GM18508 (cell line): Measurements from ENCODE around the gene F2.
"Not testable (repeated sequence)": the region's sequence is repeated elsewhere in the genome, so short reads cannot be mapped to it uniquely, and the experiment has no call there.

Source experiments
- ATAC-seq: cut with Tn5 transposase; IDR thresholded peaks from one replicate; pipeline ENCODE4 v1.9.1; 2021; ENCODE audit warnings: moderate number of reproducible peaks; ENCODE audit not compliant: insufficient read depth, unreplicated experiment

The F2 gene

DNA sequence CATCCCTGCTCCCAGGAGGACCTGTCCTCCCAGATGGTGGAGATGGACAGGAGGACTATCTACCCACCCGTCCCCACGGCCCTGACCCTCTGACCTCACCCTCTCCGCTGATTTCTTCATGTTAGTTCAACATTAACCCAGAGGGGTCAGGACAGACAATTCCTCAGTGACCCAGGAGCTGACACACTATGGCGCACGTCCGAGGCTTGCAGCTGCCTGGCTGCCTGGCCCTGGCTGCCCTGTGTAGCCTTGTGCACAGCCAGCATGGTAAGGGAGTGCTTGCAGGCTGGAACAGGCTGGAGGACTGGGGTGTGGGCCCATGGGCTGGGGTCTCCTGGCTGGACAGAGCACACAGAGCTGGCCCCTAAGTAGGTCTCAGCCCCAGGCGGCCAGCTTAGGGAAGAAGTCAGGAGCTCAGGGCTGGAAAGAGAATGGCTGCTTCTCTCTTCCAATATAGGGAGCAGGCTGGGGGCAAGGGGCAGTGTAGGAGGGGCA is at the start of gene F2:
TSS of gene F2 (plus strand) at position 166 of the 495 bp plus-strand sequence. CDS start at position 189, 23 bp downstream.
- ATAC-seq: no peak

DNA sequence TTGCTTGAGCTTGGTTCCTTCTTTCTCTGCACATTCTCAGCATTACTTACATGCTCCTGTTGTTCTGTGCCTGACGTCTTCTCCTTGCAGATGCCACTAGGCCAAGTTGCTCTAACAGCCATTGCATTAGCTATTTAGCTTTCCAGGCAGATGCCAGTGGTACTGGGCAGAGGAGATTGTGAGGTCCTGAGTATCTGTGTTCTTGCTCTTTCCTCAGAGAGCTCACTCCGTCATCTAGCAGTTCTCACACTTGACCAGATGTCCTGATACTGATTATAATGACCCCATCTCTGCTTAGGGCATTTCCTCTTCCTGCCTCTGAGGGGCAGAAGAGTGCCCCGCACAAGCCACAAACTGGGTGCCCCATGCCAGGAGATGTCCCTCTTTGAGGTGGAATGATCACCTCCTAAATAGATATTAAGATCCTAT is 49.3 kb upstream of the F2 start:
- no peak for ATAC-seq

DNA sequence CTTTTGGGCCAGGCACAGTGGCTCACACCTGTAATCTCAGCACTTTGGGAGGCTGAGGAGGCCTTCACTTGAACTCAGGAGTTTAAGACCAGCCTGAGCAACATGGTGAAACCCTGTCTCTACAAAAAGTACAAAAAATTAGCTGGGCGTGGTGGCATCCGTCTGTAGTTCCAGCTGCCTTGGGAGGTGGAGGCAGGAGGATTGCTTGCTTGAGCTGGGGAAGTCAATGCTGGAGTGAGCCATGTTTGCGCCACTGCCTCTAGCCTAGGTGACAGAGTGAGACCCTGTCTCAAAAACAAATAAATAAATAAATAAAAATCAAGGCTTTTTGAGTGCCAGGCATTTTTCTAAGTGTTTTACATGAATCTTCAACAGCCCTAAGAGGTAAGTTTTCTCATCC is 48.5 kb upstream of the F2 start:
- not testable (repeated sequence) for ATAC-seq

DNA sequence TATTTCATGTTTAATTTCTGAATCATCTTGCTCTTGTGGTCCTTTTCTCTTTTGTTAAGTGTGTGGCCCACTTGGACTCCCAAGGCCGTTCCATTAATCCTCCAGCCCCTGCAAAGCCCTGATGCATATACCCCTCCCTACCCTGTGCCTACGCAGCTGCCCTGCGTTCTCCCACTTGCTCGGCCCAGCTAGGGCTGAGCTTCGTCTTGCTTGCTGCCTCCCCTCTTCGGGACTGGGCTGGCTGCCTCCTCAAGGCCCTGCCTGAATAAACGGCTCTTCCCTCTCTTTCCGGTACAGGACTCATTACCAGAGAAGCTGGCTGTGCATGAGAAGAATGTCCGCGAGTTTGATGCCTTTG is 47.1 kb upstream of the F2 start:
- no peak for ATAC-seq

DNA sequence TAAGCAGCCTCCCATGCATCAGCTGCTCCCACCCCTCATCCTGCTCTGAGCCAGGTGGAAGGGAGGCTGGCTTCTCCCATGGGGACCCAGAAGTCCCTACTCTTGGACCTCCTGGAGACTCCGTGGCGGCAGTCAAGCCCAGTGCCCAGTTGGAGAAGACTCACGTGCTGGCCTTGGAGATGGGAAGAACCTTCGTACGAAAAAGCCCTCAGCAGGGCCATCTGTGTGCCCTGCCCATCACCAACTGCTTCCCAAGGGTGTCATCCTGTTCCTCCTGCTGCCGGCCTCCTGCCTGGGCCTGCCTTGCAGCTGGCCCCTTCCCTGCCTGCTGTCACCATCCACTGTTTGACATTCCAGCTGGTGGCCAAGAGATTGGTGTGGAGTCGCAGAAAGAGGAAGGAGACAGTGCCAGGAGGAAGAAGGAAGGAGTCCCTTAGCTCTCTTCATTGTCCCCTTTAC is 46.6 kb upstream of the F2 start:
- no peak for ATAC-seq

DNA sequence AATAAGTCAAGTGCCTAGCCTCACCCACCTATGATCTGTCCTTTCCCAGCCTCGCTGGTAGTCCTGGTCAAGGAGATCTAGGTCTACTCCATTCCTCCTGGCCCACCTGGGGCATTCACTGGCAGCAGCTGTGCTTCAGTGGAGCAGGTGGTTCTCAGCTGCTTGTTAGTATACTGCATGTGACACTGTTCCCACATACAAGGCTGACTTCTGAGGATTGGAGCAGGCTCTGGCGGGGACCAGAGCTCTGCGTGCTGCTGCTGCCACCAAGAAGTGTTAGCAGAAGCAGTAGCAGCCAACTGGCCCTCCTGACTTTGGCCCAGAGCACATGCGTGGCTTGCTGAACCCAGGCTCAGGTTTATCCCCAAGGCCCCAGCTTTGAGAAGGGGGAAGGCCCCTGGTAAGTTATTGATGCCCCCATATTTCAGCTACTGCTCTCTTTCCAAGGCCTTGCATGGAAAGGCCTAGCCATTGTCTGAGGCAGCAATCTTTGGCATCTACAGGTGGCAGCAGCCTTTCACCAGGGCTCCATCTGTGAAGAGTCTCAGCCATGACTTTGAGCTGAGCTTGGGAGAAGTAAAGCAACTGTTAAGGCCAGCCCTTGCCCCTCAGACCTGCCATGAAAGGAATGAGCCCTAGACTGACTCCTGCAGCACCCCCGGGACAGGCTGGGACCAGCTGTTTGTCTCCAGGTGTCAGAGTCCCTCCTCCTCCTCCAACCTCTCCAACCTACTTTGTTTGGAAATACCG is 45.1 kb upstream of the F2 start:
- no peak for ATAC-seq

DNA sequence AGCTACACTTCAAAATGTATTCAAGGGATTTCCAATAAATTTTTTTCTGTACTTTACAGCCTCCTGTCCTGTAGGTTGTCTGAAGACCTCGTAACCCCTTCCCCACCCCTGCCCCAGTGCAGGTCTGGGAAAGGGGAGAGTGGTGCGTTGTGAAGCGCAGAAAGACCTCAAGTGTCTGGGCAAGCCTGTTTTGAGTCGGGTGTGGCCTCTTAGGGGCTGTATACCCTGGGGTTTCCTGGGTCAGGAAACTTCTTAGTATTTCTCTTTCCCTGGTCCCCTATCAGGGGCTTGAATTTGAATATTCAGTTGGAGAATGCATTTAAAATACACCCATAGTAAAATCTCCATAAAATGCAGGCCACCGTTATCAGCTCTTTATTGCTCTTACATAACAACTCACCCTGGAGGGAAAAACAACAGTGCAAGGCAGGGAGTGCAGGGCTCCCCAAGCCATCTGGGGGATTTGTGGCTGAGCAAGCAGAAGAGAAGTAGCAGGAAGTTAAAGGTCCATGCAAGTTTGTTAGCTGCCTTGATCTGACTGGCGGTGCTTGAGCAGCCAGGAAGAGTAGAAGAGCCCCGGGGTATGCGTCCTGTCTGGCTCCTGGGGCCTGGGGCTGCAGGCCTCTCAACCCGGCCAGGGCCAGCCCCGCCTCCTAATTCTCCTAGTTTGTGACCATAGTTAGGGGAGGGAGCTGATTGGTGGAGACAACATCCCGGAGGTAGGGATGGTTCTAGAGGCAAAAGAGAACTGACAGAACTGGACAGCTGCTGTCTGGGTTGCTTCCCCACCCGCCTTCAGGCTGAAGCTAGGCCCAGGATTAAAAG is 44.3 kb upstream of the F2 start:
- no peak for ATAC-seq

DNA sequence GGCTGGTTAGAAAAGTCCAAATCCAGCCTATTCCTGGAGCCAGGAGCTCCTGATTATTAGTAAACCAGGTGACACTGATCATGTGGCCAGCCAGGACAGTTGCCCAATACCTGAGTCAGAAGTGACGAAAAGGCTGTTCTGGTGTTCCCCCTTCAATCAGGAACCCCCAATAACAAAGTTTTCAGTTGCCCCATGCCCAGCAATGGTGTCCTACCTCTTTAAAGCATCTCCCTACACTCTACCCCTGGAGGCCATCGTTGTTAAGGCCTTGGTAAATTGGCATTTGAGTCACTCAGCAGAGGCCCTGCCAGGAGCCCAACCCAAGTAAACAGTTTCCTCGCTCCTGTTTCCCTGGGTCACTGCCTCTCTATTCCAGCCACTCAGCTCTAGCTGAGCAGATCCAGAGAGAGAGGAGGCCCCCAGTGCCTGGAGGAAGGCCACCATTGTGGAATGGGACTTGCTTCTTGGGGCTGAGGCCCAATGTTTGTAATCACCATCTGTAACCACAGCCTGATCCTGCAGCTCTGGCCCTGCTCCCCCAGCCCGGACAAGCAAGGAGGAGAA is 43.6 kb upstream of the F2 start:
- no peak for ATAC-seq

DNA sequence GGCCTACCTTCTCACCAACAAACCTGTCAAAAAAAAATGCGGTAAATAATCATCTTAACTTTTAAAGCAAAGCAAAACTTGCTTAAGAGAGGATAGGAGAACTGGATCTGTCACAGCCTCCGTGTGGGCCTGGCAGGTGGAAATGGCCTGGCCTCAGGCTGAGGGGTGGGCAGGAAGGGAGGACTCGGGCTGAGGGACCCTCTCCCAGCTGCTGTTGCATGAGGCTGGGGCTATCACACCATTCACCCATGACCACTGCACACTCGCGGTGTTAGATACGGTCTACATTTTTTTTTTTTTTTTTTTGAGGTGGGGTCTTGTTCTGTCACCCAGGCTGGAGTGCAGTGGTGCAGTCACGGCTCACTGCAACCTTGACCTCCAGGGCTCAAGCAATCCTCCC is 43.1 kb upstream of the F2 start:
- no peak for ATAC-seq

DNA sequence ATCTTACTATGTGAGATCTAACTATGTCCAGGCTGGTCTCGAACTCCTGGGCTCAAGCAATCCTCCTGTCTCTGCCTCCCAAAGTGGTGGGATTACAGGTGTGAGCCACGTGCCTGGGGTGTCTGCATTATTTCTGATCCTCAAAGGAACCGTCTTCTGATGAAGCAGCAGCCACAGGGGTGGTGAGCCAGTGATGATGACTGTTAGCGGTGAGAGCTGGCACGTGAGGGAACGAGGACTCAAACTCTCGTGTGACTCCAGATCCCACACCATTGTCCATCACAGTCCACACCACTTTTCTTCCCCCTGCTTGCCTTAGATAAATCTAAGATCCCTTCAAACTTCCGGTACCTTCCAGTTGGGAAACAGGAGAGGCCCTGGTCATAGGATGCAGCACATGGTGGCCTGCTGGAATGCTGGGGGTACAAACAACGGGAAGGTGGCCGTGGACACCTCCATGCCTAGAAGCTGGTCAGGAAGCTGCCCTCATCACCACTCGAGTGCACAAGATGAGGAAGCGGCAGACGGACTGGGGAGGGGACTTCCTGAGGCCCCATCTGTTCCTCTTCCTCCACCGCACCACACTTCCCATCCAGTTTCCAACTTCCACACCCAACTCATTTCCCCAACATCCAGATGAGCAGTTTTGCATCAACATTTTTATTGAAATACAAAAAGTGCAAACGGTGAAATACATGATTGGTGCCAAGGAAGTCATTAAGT is 42.4 kb upstream of the F2 start:
- no peak for ATAC-seq

DNA sequence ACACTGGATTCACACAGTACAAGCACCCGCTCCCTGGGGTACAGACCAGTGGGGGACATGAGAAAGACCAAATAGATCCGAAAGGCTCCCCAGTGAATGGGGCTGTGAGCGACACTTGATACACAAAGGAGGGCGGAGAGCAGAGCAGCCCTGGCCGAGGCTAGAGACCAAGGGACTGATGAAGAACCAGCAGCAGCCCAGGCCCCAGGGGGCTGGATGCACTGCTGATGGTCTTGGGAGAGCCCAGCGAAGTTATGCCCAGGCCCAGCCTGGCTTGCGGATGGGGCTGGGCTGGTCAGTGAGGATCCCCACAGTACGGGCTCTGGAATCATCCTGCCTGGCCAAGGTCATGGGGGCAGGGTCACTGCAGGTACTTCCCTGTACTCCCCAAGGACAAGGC is 41.8 kb upstream of the F2 start:
- ATAC-seq: no peak

DNA sequence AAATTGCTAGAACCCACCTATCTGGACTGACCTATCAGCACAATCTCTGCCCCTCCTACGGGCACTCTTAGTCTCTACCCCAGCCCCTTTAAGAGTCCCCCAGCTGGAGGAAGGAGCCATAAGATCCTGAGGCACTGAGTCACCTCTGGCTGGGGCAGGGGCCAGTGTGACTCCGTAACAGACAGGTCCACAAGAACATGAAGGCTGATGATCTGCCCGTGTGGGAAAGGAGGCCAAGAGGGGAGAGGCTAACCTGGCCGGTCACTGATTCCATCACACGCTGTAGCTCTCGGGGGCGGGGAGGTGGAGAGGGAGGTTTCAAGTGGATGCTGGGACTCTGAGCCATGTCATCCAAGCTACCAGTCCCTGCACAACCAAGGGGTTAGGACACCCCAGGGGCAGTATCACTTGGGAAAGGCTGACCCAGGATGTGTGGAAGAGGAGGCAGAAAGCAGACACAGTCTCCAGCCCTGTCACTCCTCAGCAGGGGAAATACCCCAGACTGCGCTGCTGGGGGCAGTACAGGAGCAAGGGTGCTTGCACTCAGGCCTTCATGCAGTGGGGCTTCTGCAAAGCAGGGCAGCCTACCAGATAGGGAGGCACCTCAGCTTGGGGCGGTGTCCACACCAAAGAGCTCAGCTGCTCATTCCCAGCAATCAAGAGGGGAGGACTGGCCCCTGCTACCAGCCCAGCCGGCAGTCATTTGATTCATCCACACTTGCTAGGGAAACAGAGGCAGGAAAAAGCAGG is 40.8 kb upstream of the F2 start:
- no peak for ATAC-seq

DNA sequence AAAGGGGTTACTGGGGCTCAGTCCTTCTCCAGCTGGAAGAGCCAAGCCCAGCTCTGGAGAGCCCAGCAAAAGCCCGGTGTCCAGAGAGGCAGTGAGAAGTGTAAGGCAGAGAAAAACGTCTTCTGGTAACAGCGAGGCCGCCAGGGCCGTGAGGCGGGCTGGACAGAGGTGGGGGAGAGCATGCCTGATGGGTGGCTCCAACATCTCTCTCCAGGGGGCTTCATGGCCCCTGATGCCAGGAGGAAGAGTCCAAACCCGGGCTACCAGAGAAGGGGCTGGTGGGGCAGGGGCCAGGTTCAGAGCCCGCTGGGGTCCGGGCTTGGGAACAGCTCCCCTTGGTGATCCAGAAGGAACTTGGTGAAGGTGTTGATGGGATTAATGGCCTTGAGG is 40.3 kb upstream of the F2 start:
- no peak for ATAC-seq

DNA sequence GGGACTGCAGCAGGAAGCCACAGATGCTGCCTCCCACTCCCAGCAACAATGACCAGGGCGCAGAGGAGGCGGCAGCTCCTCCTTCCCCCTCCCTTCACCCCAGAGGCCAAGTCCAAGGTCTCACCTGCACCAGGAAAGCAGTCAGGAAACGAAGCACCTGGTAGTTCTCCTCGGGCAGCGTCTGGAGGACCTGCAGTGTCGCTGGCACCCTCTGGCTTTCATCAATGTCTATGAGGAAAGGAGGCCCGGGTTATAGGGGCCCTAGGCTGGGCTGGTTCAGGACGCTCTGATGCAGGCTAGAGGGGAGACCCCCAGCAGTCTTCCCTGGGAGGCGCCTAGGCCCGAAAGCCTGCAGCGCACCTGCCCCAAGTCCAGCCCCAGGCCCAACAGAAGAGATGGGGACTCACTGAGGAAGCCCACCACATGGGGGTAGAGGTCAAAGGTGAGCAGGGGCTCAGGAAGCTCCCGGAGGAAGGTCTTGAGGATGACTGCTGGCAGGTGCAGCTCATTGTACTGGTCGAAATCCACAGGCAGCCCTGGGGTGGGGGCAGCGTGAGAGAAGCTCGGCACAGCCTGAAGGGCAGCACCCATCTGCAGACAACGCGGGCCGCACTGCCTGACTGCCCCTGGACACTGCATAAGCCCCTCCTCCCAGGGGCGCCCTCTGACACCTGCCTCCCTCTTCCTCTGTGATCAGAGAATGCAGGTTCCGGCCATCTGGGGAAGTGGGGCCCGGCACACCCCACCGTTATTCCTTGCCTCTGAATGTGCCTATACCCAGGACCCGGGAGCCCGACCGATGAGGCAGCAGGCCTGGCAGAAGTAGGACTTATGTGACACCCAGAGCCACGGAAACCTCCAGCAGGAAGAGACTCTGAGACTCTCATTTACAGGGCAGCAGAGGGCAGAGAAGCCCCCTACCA is 39.5 kb upstream of the F2 start:
- no peak for ATAC-seq

DNA sequence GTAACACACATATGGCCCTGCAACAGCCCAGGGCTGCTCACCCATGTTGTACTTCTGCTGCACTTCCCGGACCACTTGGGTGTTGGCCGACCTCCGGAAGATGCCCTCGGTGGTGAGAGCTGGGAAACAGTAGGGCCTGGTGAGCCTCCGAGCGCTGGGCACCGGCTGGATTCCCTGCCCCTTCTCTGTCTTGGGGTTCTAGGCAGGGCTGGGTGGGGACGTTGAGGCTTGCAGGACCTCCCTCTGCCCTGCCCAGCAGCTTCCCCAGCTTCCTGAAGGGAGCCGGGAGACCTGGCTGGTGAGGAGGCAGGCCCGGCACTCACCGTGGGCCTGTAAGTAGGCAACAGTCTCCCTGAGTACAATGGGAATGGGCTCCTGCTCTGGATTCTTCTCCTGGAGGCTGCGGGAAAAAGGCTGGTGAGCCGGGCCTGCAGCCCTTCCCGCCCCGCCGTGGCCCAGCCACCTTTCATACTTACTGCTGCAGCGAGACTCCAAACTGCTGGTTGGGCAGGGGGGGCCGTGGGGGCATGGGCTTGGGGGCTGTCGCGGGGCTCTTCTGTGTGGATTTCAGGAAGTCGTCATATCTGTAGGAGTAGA is 38.8 kb upstream of the F2 start:
- ATAC-seq: no peak

DNA sequence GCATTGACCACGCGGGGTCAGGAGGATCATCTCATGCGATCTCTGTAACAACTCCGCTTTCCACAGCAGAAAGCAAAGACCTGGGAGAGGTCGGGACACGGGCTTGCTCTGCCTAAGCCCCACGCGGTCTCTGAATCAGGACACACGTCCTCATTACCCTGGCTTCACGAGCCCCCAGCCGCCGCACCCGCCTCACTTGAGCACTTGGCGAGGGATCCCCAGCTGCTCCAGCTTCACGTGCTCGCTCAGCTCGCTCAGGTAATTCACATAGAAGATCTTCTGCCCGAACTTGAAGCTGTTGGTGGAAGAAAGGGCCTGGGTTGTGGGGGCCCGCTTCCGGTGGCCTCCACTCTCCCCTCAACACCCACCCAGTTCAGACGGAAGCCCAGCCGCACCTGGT is 38.2 kb upstream of the F2 start:
- ATAC-seq: no peak

DNA sequence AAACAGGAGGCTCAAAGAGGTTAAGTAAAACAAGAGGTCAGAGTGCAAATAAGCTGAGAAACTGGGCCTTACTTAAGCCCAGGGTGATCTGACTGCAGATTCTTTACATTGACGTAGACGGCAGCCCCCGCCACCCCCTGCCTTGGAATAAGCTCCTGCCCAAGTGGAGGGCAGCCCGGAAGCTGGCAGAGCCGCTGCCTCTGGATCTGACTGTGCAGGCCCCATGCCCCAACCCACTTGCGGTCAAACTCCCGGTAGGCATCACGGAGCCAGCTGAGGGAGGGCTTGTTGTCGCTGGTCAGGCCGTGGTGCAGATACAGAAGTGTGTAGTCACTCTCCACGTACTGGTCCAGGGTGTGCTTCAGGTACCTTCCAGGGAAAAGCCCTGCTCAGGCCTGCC is 37.2 kb upstream of the F2 start:
- no peak for ATAC-seq
